HG03460 (cell line): ENCODE results near the gene TTI1.

ENCODE experiments used
- ATAC-seq: cut with Tn5 transposase; IDR thresholded peaks from one replicate; pipeline ENCODE4 v1.9.1; 2021; ENCODE audit not compliant: unreplicated experiment

The TTI1 gene

DNA sequence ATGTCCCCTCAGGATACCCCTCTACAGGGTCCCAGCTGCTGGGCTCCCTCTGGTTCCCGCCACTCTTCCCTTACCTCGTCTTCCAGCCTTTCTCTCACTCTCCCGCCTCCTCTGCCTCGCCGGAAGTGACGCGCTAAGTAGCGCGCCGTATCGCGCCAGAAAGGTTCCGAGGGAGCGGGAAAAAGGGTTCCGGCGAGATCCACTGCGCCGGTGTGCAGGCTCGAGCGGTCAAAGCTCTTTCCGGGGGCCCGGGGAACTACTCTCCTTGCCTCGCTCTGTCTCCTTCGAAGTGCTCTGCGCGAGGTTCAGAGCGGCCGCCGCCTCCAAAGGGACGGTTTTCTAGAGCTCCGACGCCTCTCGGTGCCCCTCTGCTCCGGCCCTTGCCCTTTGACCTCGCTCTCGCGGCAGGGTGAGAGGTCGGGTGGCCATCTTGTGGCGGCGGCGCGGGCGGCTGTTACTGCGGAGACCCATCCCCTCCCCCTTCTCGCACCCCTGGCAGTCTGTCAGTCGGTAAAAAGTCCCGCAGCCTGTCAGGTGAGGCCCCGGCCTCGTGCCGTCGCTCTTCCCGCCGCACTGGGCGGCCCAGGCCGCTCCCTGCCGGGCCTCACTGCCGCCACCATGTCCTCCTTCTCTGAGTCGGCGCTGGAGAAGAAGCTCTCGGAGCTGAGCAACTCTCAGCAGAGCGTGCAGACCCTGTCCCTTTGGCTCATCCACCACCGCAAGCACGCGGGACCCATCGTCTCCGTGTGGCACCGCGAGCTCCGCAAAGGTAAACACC, at the start of gene TTI1, which contains the start of gene RPRD1B:
Gene TTI1 (minus strand): TSS at position 127 of the 778 bp plus-strand sequence. CDS start 19,640 bp downstream, outside the sequence.
Gene RPRD1B (plus strand): TSS at position 417 of the 778 bp plus-strand sequence. CDS start 202 bp downstream, at position 619.
- peak; percentile 73 for ATAC-seq

DNA sequence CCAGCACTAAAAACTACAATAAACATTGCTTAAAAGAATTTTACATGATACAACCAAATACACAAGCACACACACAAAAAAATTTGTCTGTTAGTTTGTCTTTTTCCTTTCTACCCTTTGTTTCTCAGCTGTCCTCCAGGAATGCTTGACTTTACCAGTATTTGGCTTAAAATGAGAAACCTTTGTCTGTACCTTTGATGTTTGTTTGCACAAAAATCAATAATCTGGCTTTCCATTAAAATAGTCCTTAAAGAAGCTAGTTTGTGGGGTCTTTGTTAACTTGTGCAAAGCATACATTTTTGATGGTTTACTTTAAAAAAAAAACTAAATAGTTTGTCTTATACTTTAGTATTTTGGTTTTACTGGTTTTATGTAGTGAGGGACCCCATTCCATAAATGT, 49.6 kb upstream of the TTI1 start:
- ATAC-seq = no peak

GRCh38 chr20:38081575-38081974, 48.3 kb upstream of the TTI1 start:
- no peak for ATAC-seq

- no peak for ATAC-seq
Observed at GRCh38 chr20:38079353-38079752, 46.1 kb upstream of the TTI1 start.

- ATAC-seq = no peak
Observed at GRCh38 chr20:38078084-38078483, 44.8 kb upstream of the TTI1 start.

DNA sequence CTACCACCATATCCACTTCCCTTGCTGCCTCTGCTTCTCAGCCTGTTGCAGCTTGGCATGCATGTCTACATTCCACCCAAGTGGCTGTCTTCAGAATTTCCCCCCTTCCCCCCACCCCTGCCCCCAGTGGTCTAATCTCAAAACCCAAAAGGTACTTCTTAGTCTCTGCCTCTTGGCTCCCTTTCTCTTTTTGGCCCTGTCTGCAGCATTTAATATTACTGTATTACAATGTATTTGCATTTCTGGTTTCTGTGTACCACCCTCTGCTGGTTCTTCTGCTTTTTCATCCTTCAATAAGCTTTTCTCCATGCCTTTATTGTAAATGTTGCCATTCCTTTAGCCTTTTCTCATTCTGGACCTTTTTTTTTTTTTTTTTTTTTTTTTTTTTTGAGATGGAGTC, 43.3 kb upstream of the TTI1 start:
- ATAC-seq = no peak

GRCh38 chr20:38075161-38075998, 42.1 kb upstream of the TTI1 start:
- no peak for ATAC-seq

DNA sequence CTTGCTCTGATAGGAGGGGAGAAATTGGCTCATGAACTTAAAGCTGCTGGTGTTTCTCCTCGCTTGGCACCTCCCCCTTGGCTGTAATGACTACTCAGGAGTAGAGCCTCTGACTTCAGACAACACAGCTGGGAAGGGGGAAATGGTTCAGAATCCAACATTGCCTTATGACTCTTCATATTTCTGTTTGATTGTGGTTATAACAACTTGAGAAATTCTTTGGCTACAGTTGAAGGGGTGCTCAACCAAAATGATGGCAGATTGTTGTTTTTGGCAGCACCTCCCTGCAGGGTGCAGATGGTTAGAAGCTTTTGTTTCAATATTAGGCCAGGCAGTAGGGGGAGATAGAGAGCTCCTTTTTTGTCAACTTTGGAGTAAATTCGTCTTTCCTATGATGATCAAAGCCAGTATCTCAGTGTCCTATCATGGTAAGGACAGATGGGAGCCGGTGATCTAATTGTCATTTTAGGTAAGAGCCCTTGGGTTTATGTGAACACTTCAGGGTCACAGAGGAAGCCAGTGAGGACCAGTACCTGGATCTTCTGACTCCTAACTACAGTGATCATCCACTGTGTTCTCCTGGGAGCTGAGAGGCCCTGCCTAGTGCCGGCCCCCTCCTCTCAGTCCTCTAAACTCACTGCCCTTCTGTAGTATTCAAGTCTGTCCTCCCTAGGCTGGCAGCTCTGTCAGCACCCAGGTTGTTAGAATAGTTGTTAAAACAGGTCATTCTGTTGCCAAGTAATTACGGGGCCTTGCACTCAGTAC, 40.2 kb upstream of the TTI1 start:
- ATAC-seq = no peak

DNA sequence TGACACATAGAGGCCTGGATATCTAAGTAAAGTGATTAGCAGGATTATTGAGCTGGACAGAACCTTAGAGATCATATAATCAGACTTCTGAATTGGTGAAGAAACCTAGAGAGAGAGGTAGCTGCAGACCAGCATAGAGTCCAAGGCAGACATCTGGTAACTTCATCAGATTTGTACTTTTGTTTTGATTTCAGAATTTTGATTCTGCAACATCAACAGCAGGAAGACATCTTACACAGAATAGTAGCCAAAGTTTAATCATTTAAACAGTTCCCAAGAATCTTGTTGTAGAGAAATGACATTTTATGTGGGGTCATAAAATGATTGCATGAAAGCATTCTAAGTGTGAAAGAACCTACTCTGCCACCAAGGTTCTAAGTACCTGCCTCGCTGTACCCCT, 39.6 kb upstream of the TTI1 start:
- no peak for ATAC-seq

DNA sequence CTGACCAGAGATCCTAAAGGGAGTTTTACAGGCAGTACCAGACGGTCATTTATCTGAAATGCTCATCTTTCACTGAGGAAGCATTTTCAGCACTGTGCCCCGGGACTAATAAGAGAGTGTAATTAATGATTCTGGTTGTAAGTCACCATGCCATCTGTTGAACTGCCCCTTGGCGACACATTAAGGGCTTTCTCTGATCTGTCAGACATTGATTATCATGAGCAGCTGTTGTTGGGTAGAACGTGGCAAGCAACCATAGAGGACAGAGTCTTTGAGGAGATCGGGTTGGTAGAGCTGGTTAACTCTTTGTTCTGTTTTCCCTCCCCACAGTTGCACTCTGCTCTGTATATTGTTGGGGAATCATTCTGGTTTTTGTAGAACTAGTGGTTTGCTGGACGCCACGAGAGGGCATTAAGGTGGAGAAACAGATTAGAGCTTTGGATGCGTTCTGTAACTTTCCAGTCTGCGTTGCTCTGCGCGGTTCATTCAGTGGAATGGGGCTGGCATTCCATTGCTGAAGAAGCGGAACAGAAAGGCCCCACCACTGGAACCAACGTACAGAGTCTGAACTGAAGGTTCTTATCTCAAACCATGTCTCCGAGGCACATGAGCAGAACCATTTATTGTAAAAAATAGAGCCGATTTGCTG, 34.6 kb upstream of the TTI1 start:
- ATAC-seq = no peak

- no peak for ATAC-seq
Observed at GRCh38 chr20:38066969-38067716, 33.9 kb upstream of the TTI1 start.

DNA sequence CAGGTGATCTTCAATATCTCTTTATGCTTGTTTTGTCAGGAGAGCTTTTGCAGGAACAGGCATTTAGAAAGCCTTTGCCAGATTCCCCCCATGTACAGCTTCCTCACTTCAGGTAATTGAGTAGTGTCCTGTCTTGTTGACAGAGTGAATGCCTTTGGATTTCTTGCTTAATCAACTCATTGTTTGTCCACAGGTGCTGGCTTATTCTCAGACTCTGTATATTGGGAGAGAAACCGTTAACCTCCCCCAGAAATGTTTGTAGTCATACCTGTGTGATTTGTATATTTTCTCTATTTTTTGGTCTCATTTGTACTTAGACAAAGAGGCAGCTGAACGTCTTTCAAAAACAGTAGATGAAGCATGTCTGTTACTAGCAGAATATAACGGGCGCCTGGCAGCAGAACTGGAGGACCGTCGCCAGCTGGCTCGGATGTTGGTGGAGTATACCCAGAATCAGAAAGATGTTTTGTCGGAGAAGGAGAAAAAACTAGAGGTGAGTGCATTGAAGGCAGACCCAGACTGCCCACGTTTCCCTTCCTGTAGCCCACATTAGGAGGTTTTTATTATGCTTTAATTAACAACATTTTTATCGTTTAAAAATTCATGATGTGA, 32.6 kb upstream of the TTI1 start:
- ATAC-seq = no peak

DNA sequence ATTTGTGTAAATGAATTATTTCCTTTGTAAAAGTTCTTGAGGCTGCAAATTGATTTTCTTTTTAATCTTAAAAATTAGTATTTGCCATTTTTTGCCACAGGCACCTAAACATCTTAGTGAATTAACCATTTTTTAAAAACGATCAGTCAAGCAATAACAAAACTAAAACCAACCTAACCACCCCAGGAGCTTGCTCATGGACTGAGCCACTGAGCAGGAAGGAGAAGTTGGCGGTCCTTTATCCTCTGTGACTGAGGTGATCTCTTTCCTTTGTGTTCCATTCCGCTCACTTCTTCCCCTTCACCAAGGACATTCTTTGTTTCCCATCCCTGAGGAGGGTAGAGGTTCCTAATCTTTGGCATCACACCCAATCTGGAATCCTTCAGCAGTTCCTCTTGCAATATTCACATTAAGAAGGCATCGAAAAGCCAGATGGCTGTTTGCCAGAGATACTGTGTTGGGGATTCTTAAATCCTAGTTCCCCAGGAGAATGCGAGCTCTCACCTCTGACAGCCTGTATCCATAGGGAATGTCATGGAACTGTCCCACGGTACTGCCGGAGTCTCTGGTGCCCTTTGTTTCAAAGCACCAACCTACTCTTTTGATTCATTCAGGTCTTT, 30.8 kb upstream of the TTI1 start:
- no peak for ATAC-seq

- ATAC-seq = no peak
Observed at GRCh38 chr20:38062890-38063289, 29.6 kb upstream of the TTI1 start.

DNA sequence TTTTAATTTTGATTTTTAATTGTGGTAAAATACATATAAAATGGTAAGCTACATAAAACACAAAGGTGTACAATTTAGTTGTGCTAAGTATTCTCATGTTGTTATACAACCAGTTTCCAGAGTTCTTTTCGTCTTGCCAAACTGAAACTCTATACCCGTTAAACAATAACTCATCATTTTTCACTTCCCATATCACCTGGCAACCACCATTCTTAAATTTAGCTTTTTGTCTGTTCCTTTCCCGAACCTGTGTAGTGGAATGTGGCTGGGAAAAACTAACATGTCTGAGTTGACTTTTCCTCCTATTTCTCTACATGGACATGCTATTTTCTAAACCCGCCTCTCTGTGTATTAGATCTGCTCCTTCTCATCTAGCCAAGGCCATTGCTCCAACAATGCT, 27.9 kb upstream of the TTI1 start:
- no peak for ATAC-seq

DNA sequence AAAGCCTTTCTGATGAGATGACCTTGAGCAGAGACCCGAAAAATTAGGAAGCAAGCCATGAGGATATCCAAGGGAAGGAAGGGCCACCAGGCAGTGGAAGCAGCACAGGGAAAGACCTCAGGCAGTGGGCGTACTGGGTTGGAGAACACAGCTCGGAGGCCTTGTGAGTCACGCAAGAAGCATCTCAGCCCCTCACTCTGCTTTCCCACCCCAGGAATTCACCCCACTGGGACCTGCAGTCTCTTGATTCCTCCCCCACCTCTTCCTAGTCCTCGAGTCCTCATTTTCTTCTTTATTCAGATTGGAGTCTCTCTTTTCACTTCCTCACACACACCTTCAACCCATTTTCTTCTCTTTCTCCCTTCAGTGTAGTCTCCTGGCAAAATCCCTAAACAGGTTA, 27.3 kb upstream of the TTI1 start:
- no peak for ATAC-seq

DNA sequence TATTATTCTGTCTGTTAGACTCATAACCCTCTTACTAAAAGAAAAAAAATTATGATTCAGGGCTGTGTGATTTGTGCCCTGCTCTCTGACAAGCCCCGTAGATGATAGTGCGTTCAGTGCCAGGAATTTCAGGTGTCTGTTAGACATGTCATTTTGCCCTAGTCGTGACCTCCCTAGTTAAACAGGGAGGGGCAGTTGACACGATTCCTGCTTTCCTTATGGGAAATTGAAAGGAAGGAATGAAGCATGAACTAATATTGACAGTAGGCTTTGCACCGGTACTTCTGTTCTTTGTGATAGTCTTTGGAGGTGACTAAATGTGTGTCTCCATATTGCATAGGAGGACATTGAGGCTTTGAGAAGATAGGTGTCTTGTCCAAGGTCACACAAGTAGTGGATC, 26.6 kb upstream of the TTI1 start:
- ATAC-seq = no peak

DNA sequence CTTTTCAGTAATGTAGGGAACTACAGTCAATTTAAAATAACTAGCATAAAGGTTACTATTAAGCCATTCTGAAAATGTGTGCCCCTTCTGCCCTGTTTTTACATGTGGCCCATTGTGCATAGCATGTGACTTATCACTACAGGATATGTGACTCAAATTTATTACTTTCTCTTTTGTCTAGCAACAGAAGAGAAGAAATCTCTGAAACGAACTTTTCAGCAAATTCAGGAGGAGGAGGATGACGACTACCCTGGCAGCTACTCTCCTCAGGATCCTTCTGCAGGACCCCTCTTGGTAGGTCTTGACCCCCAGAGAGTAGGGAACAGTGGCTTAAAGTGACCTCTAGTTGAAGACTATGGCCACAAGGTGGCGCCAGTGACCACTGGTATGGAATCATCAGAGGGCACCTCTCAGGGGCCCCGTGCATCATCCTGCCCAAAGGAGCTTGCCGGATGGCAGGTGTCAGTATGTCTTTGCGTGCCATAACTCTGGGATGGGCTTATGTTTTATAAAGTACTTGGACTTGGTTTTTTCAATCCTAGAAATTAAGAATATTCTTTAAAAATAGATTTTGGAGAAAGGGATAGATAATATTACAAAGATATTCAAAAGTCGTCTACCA, 24.2 kb upstream of the TTI1 start:
- ATAC-seq = peak; percentile 58

DNA sequence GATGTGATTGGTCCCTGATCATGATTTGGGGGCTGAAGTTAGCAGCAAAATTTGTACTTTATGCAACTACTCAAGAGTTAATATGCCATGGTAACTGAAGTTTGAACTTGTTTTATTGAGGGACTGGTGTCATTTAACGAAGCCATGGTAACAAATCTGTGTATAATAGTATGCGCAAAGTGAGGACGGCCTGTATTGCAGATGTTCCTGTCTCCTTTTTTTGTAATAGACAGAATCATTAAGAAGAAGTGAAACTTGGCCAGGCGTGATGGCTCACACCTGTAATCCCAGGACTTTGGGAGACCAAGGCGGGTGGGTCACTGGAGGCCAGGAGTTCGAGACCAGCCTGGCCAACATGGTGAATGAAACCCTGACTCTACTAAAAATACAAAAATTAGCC, 22.6 kb upstream of the TTI1 start:
- no peak for ATAC-seq
